Astrocyte (in vitro differentiated cells and primary cell): Measurements from ENCODE around the gene NBEA. TPM values are rescaled to one million over a fixed set of nuclear protein-coding genes. Genes with fewer than 3 reads are reported as not detected.

Source experiments
- DNase-seq: peaks from one replicate; pipeline ENCODE4 v3.0.0-alpha.2; 2010; ENCODE audit warnings: low read depth
- FAIRE-seq: peaks from 2 replicates; lab custom pipeline; 2011; peaks lifted over from hg19 to GRCh38; lab: Jason Lieb, UNC
- H2AFZ ChIP-seq: 2 replicates; pipeline ENCODE4 v1.6.0; 2012; ENCODE audit warnings: low read depth, low read length, inconsistent platforms
- H3K27ac ChIP-seq: 2 replicates; pipeline ENCODE4 v1.5.1; 2011; ENCODE audit warnings: low read depth, low read length, inconsistent platforms
- H3K27me3 ChIP-seq: 2 replicates; pipeline ENCODE4 v1.6.0; 2011; ENCODE audit warnings: low read length, inconsistent platforms; ENCODE audit not compliant: insufficient read depth
- H3K36me3 ChIP-seq: 2 replicates; pipeline ENCODE4 v1.5.1; 2011; ENCODE audit warnings: low read length, inconsistent platforms; ENCODE audit not compliant: insufficient read depth
- H3K4me1 ChIP-seq: 2 replicates; pipeline ENCODE4 v1.5.1; 2011; ENCODE audit warnings: low read length, inconsistent platforms; ENCODE audit not compliant: insufficient read depth
- H3K4me2 ChIP-seq: 2 replicates; pipeline ENCODE4 v1.6.0; 2012; ENCODE audit warnings: low read length, inconsistent platforms
- H3K4me3 ChIP-seq: 2 replicates; pipeline ENCODE4 v1.5.1; 2011; ENCODE audit warnings: low read depth, mild to moderate bottlenecking, low read length, inconsistent platforms; ENCODE audit not compliant: insufficient read depth
- H3K79me2 ChIP-seq: 2 replicates; pipeline ENCODE4 v1.6.0; 2012; ENCODE audit warnings: mild to moderate bottlenecking, low read length, inconsistent platforms; ENCODE audit not compliant: insufficient read depth
- H3K9ac ChIP-seq: 2 replicates; pipeline ENCODE4 v1.6.0; 2012; ENCODE audit warnings: mild to moderate bottlenecking, low read length, inconsistent platforms
- H3K9me3 ChIP-seq: 2 replicates; pipeline ENCODE4 v1.5.1; 2012; ENCODE audit warnings: low read depth, mild to moderate bottlenecking, low read length, inconsistent platforms; ENCODE audit not compliant: insufficient read depth
- H4K20me1 ChIP-seq: 2 replicates; pipeline ENCODE4 v1.6.0; 2012; ENCODE audit warnings: low read length, inconsistent platforms; ENCODE audit not compliant: insufficient read depth
- H3K27ac Mint-ChIP-seq: one replicate; pipeline ENCODE4 v1.8.0; 2021; ENCODE audit warnings: mild to moderate bottlenecking, mixed read lengths; ENCODE audit not compliant: unreplicated experiment
- H3K27me3 Mint-ChIP-seq: one replicate; pipeline ENCODE4 v1.8.0; 2021; ENCODE audit warnings: low read depth, mixed read lengths; ENCODE audit not compliant: unreplicated experiment
- H3K36me3 Mint-ChIP-seq: one replicate; pipeline ENCODE4 v1.8.0; 2021; ENCODE audit warnings: low read depth, mixed read lengths; ENCODE audit not compliant: unreplicated experiment
- H3K4me1 Mint-ChIP-seq: one replicate; pipeline ENCODE4 v1.8.0; 2021; ENCODE audit warnings: low read depth, mixed read lengths; ENCODE audit not compliant: unreplicated experiment
- H3K4me3 Mint-ChIP-seq: one replicate; pipeline ENCODE4 v1.8.0; 2021; ENCODE audit warnings: mild to moderate bottlenecking, moderate library complexity, mixed read lengths; ENCODE audit not compliant: unreplicated experiment
- H3K9me3 Mint-ChIP-seq: one replicate; pipeline ENCODE4 v1.8.0; 2021; ENCODE audit warnings: mild to moderate bottlenecking, mixed read lengths; ENCODE audit not compliant: unreplicated experiment
- EZH2 ChIP-seq: IDR thresholded peaks from 2 replicates; pipeline ENCODE4 v1.6.1; 2012; ENCODE audit warnings: mild to moderate bottlenecking, low read length, inconsistent platforms; ENCODE audit not compliant: insufficient read depth
- total RNA-seq: library from RNA; stranded (reverse); gene quantifications from 2 replicates; pipeline ENCODE4 v1.2.1, GENCODE V29; 2021
- TF ChIP-seq, protein P1 (sequence below): IDR thresholded peaks from 2 replicates; pipeline ENCODE4 v1.5.1; 2011; ENCODE audit warnings: low read depth, mild to moderate bottlenecking, inconsistent platforms, low read length, moderate library complexity; ENCODE audit not compliant: insufficient read depth

The NBEA gene
- total RNA-seq, 1 donor from 2014 or later = 7.8 TPM

DNA sequence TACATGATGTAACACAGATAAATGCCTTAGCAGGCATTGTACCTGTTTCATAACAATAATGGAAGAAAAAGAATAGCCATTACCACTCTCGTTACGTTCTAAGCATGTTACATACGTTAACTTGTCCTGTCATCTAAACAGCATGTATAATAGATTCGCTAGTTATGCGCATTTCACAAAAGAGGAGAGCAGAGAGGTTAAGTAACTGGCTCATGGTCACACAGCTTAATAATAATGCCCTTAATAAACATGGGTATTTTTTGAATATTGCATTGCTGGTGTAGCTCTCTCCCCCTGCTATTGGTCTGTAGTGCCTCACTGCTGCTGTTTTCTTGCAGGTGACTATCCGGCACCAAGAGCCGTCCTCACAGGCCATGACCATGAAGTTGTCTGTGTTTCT, 722.7 kb downstream of the NBEA start:
- Mint-ChIP-seq H3K27me3 (no peaks in the 10 kb centered on the region), H3K4me1 (no peaks in the 10 kb centered on the region), H3K27ac (no peak overlapping the region), H3K4me3 (no peak overlapping the region), H3K36me3 (no peaks in the 10 kb centered on the region), H3K9me3 (no peaks in the 10 kb centered on the region)
- Histone ChIP-seq H4K20me1 (no peaks in the 10 kb centered on the region), H3K79me2 (no peaks in the 10 kb centered on the region), H3K27me3 (no peaks in the 10 kb centered on the region), H3K4me2 (no peak overlapping the region), H3K4me1 (no peaks in the 10 kb centered on the region), H3K9ac (no peak overlapping the region), H3K9me3 (no peaks in the 10 kb centered on the region), H3K27ac (no peak overlapping the region), H3K36me3 (no peaks in the 10 kb centered on the region), H2AFZ (no peak overlapping the region), H3K4me3 (no peak overlapping the region)
- TF ChIP-seq, protein P1, sequence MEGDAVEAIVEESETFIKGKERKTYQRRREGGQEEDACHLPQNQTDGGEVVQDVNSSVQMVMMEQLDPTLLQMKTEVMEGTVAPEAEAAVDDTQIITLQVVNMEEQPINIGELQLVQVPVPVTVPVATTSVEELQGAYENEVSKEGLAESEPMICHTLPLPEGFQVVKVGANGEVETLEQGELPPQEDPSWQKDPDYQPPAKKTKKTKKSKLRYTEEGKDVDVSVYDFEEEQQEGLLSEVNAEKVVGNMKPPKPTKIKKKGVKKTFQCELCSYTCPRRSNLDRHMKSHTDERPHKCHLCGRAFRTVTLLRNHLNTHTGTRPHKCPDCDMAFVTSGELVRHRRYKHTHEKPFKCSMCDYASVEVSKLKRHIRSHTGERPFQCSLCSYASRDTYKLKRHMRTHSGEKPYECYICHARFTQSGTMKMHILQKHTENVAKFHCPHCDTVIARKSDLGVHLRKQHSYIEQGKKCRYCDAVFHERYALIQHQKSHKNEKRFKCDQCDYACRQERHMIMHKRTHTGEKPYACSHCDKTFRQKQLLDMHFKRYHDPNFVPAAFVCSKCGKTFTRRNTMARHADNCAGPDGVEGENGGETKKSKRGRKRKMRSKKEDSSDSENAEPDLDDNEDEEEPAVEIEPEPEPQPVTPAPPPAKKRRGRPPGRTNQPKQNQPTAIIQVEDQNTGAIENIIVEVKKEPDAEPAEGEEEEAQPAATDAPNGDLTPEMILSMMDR = no peak
- TF ChIP-seq EZH2 = no peak
- DNase-seq (no peak), FAIRE-seq (no peak)

DNA sequence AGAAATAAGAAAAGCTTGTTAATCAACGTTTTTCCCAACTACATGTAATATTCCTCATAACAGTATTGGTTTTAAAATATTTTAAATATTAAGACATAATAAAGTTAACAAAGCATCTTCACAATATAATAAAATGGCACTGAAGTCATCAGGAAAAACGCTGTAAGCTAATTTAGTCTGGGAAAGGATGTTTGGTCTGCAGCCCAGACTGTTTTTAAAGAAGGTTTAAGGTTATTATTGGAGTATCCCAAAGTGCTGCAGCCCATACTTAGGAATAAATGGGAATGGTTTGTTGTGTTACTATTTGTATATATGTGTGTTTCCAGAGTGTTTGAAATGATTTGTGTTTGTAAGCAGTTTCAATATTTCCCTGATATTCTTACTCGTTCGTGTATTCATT, 727.3 kb downstream of the NBEA start:
- DNase-seq = no peak
- no peaks in the 10 kb centered on the region for H3K36me3 ChIP-seq

DNA sequence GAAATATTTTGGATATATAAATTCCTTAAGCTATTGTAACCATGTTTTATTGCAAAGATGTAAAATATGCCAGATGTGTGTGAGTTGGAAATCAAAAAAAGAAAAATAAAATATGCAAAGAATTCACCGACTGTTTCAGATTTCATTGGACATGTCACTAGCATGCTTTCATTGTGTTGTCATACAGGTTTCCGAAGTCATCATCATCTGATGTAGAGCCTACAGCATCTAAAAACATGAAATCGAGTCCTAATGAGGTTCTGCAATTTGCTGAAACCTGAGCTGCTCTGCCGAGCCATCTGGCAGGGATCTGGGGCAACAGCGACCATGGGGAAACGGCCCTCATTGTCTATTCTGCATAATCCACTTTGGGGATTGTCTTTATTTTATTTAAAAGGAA, 730.5 kb downstream of the NBEA start:
- Mint-ChIP-seq H3K36me3 (no peaks in the 10 kb centered on the region), H3K4me3 (no peak overlapping the region), H3K9me3 (no peaks in the 10 kb centered on the region), H3K4me1 (peaks cover 2% of the 10 kb centered on the region), H3K27me3 (no peaks in the 10 kb centered on the region), H3K27ac (no peak overlapping the region)
- no peaks in the 10 kb centered on the region for H3K4me1 ChIP-seq
- DNase-seq (no peak), FAIRE-seq (no peak)
- no peak overlapping the region for H3K9ac ChIP-seq
- no peak overlapping the region for H3K4me2 ChIP-seq
- H3K9me3 ChIP-seq = no peaks in the 10 kb centered on the region
- no peak overlapping the region for H3K4me3 ChIP-seq
- H3K27ac ChIP-seq = no peak overlapping the region
- H2AFZ ChIP-seq = no peak overlapping the region
- H3K27me3 ChIP-seq = no peaks in the 10 kb centered on the region
- no peaks in the 10 kb centered on the region for H3K79me2 ChIP-seq
- no peaks in the 10 kb centered on the region for H3K36me3 ChIP-seq
- H4K20me1 ChIP-seq = no peaks in the 10 kb centered on the region
- TF ChIP-seq, protein P1 = no peak
- TF ChIP-seq EZH2 = no peak

More for the DNA sequence above, 727.3 kb downstream of the NBEA start:
- H4K20me1 ChIP-seq = no peaks in the 10 kb centered on the region
- H3K4me3 ChIP-seq = no peak overlapping the region
- H3K9ac ChIP-seq = no peak overlapping the region
- H3K4me2 ChIP-seq = no peak overlapping the region
- H3K36me3 Mint-ChIP-seq = no peaks in the 10 kb centered on the region
- no peak overlapping the region for H3K27ac ChIP-seq
- no peaks in the 10 kb centered on the region for H3K27me3 Mint-ChIP-seq
- H3K27ac Mint-ChIP-seq = no peak overlapping the region
- H2AFZ ChIP-seq = no peak overlapping the region
- H3K4me1 Mint-ChIP-seq = peaks cover 2% of the 10 kb centered on the region
- no peak for FAIRE-seq
- TF ChIP-seq, protein P1 = no peak
- TF ChIP-seq EZH2 = no peak
- H3K4me1 ChIP-seq = no peaks in the 10 kb centered on the region
- no peak overlapping the region for H3K4me3 Mint-ChIP-seq
- no peaks in the 10 kb centered on the region for H3K9me3 Mint-ChIP-seq
- no peaks in the 10 kb centered on the region for H3K79me2 ChIP-seq
- H3K27me3 ChIP-seq = no peaks in the 10 kb centered on the region
- H3K9me3 ChIP-seq = no peaks in the 10 kb centered on the region
